ENCODE results near the gene MYOZ1.
"Not testable (repeated sequence)": the region's sequence is repeated elsewhere in the genome, so short reads cannot be mapped to it uniquely, and the experiment has no call there.

DNA sequence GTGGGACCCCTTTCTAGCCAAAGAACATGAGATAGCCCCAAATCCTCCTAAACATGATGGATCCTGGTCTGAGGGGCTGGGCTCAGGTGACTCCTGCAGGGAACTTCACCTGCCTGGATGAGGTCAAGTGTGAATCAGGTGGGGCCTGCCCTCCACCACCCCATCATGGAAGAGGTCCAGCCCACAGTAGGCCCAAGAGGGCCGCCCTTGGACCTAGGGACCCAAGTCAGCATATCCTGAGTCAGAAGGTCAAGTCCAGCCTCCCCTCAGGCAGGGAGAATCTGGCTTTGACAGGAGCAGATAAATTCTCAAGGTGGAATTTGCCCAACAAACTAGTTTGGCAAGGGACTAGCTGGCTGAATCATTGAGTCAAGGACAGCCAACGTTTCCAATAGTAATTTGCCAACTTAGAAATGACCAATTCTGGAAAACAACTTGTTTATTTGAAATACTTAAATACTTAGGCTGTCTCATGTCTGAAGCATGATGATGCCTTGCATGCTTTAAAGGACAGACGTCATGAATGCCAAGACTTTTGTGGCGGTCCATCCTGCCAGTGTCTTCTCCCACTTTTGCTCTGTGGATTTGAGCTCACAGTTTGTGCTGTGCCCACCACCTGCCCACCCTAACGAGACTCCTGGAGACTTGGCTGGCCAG lies 25.0 kb upstream of the MYOZ1 start:
- TF ChIP-seq, protein P1, sequence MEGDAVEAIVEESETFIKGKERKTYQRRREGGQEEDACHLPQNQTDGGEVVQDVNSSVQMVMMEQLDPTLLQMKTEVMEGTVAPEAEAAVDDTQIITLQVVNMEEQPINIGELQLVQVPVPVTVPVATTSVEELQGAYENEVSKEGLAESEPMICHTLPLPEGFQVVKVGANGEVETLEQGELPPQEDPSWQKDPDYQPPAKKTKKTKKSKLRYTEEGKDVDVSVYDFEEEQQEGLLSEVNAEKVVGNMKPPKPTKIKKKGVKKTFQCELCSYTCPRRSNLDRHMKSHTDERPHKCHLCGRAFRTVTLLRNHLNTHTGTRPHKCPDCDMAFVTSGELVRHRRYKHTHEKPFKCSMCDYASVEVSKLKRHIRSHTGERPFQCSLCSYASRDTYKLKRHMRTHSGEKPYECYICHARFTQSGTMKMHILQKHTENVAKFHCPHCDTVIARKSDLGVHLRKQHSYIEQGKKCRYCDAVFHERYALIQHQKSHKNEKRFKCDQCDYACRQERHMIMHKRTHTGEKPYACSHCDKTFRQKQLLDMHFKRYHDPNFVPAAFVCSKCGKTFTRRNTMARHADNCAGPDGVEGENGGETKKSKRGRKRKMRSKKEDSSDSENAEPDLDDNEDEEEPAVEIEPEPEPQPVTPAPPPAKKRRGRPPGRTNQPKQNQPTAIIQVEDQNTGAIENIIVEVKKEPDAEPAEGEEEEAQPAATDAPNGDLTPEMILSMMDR (IDR thresholded peaks at IDR 0.05; ENCODE audit: extremely low read depth in 1 of 2, insufficient read depth in 1 of 2, low read depth in 1 of 2, low read length in 2 of 2) = not testable (repeated sequence)
- TF ChIP-seq POLR2A (IDR thresholded peaks at IDR 0.05; ENCODE audit: low read depth, low read length); POLR2AphosphoS5 (IDR thresholded peaks at IDR 0.05; ENCODE audit: insufficient read depth, low read depth, low read length): not testable (repeated sequence)

All from endothelial cell of umbilical vein (primary cell).